MM.1S (cell line): ENCODE data around the gene PPP1R3E.
"Not testable (repeated sequence)": the region's sequence is repeated elsewhere in the genome, so short reads cannot be mapped to it uniquely, and the experiment has no call there.

Source experiments
- CTCF ChIP-seq: fragments of 300-600 bp; sonication (generic); IDR thresholded peaks from 2 replicates; pipeline ENCODE4 v1.5.1; 2016; ENCODE audit warnings: antibody characterized with exemption, low read length, mixed read lengths
- EZH2phosphoT487 ChIP-seq: fragments of 300-600 bp; sonication (generic); IDR thresholded peaks from 2 replicates; pipeline ENCODE4 v1.6.1; 2018; ENCODE audit warnings: antibody characterized with exemption, low read length

GRCh38 chr14:23325746-23326145, 23.1 kb upstream of the PPP1R3E start:
- TF ChIP-seq CTCF, EZH2phosphoT487: not testable (repeated sequence)
